Measurements from ENCODE around the gene RNF38.

GRCh38 chr9:36341936-36342577 lies 58.0 kb downstream of the RNF38 start:
- TF ChIP-seq POLR2AphosphoS5 (IDR thresholded peaks at IDR 0.05) (no peak), POLR2A (IDR thresholded peaks at IDR 0.05) (no peak), CTCF (IDR thresholded peaks at IDR 0.05) (no peak)
